ENCODE measurements around the gene PTPN21. TPM values are rescaled to one million over a fixed set of nuclear protein-coding genes. Genes with fewer than 3 reads are reported as not detected.

Gene PTPN21
- total RNA-seq, 1 donor from 2014 or later, result 63.0 TPM

GRCh38 chr14:88565427-88565826, 10.6 kb upstream of the PTPN21 start:
- DNase-seq, result no peak
- H3K4me1 Mint-ChIP-seq (ENCODE audit: low read depth, unreplicated experiment), result peaks cover 5% of the 10 kb centered on the region
- H3K36me3 Mint-ChIP-seq (ENCODE audit: unreplicated experiment), result no peaks in the 10 kb centered on the region
- H3K27ac Mint-ChIP-seq (ENCODE audit: unreplicated experiment), result no peak overlapping the region
- H3K9me3 Mint-ChIP-seq (ENCODE audit: unreplicated experiment), result peaks cover 5% of the 10 kb centered on the region
- H3K4me3 Mint-ChIP-seq (ENCODE audit: unreplicated experiment), result no peak overlapping the region
- TF ChIP-seq CTCF (IDR thresholded peaks at IDR 0.05; ENCODE audit: partially characterized antibody, unreplicated experiment), result no peak
- peaks cover 10% of the 10 kb centered on the region for H3K27me3 Mint-ChIP-seq (ENCODE audit: unreplicated experiment)

GRCh38 chr14:88563845-88564244, 9.0 kb upstream of the PTPN21 start:
- no peak for DNase-seq
- Mint-ChIP-seq H3K27ac (ENCODE audit: unreplicated experiment) (peak overlapping the region; percentile 45), H3K9me3 (ENCODE audit: unreplicated experiment) (peaks cover 5% of the 10 kb centered on the region), H3K4me3 (ENCODE audit: unreplicated experiment) (peak overlapping the region; percentile 90), H3K36me3 (ENCODE audit: unreplicated experiment) (no peaks in the 10 kb centered on the region), H3K4me1 (ENCODE audit: low read depth, unreplicated experiment) (peaks cover 5% of the 10 kb centered on the region), H3K27me3 (ENCODE audit: unreplicated experiment) (peaks cover 10% of the 10 kb centered on the region)
- TF ChIP-seq CTCF (IDR thresholded peaks at IDR 0.05; ENCODE audit: partially characterized antibody, unreplicated experiment), result no peak

DNA sequence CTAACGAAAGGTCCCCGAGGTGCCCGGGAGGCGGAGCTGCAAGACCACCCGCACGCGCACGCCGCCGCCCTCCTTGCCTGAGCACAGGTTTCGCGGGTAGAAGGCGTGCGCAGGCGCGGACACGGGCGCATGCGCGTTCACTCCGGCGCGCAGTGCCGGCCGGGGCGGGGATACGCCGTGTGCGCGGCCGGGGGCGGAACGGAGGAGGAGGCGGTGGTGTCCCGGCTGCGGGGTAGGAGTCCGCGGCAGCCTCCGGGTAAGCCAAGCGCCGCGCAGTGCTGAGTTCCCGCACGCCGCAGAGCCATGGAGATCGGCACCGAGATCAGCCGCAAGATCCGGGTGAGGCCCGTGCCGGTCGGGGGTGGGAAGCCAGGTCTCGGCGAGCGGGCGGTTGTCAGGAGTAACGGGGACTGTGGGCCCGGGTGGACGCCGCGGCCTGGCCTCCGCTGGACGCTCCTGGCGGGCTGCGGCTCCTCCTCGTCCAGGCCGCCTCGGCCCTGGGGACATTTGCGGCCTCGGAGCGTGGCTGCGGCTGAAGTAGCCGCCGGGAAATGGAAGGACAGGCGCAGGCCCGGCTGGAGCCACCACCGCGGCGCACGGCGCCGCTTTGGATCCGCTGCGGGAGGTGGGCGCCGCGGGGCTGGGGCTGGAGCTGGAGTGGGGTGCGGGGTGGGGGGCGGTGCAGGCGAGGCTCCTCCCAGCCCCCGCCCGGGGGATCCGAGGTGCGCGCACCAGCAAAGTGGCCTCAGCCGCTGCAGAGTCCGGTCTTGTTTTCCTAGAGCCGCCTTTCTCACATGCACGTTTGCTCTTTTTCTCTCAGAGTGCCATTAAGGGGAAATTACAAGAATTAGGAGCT, 8.3 kb upstream of the PTPN21 start, which contains the start of gene ZC3H14:
TSS of gene ZC3H14 (plus strand) at position 207 of the 856 bp plus-strand sequence. CDS start at position 304, 97 bp downstream.
- Mint-ChIP-seq H3K36me3 (ENCODE audit: unreplicated experiment) (no peaks in the 10 kb centered on the region), H3K27me3 (ENCODE audit: unreplicated experiment) (peaks cover 10% of the 10 kb centered on the region), H3K27ac (ENCODE audit: unreplicated experiment) (peak within 1 kb of the TSS; percentile 84), H3K4me3 (ENCODE audit: unreplicated experiment) (peak within 1 kb of the TSS; percentile 90), H3K4me1 (ENCODE audit: low read depth, unreplicated experiment) (peaks cover 5% of the 10 kb centered on the region), H3K9me3 (ENCODE audit: unreplicated experiment) (peaks cover 5% of the 10 kb centered on the region)
- peak; percentile 92 for DNase-seq
- no peak for TF ChIP-seq CTCF (IDR thresholded peaks at IDR 0.05; ENCODE audit: partially characterized antibody, unreplicated experiment)

- no peaks in the 10 kb centered on the region for H3K36me3 Mint-ChIP-seq (ENCODE audit: unreplicated experiment)
- H3K4me3 Mint-ChIP-seq (ENCODE audit: unreplicated experiment), result peak overlapping the region; percentile 81
- H3K27ac Mint-ChIP-seq (ENCODE audit: unreplicated experiment), result peak overlapping the region; percentile 65
- H3K9me3 Mint-ChIP-seq (ENCODE audit: unreplicated experiment), result peaks cover 5% of the 10 kb centered on the region
- H3K4me1 Mint-ChIP-seq (ENCODE audit: low read depth, unreplicated experiment), result peaks cover 5% of the 10 kb centered on the region
- no peak for DNase-seq
- peaks cover 10% of the 10 kb centered on the region for H3K27me3 Mint-ChIP-seq (ENCODE audit: unreplicated experiment)
- TF ChIP-seq CTCF (IDR thresholded peaks at IDR 0.05; ENCODE audit: partially characterized antibody, unreplicated experiment), result no peak
Observed at GRCh38 chr14:88562532-88562830, 7.7 kb upstream of the PTPN21 start.

- Mint-ChIP-seq H3K4me3 (ENCODE audit: unreplicated experiment) (no peak overlapping the region), H3K4me1 (ENCODE audit: low read depth, unreplicated experiment) (peaks cover 8% of the 10 kb centered on the region), H3K27me3 (ENCODE audit: unreplicated experiment) (peaks cover 12% of the 10 kb centered on the region), H3K27ac (ENCODE audit: unreplicated experiment) (no peak overlapping the region), H3K36me3 (ENCODE audit: unreplicated experiment) (no peaks in the 10 kb centered on the region), H3K9me3 (ENCODE audit: unreplicated experiment) (peaks cover 5% of the 10 kb centered on the region)
- no peak for TF ChIP-seq CTCF (IDR thresholded peaks at IDR 0.05; ENCODE audit: partially characterized antibody, unreplicated experiment)
- DNase-seq, result no peak
Observed at GRCh38 chr14:88559852-88560251, 5.0 kb upstream of the PTPN21 start.
